Endothelial cell of umbilical vein (primary cell): ENCODE results near the gene KCNF1. TPM values are rescaled to one million over a fixed set of nuclear protein-coding genes. Genes with fewer than 3 reads are reported as not detected.

Source experiments
- BruUV-seq: library from RNA; stranded (reverse); fragments of 400-500 nt; replicated peaks from 2 replicates; lab custom pipeline; 2021; lab: Mats Ljungman, UMichigan
- CTCF ChIA-PET: fragments of 300-600, 350-600 bp; sonication (Branson Sonifier 250); formaldehyde crosslinking; loops from one replicate; lab custom pipeline; 2021; ENCODE audit warnings: antibody characterized with exemption, inconsistent platforms; lab: Charles Lee
- POLR2A ChIA-PET: fragments of 300-600, 350-600 bp; sonication (Branson Sonifier 250); formaldehyde crosslinking; loops from one replicate; lab custom pipeline; 2021; ENCODE audit warnings: antibody characterized with exemption, inconsistent platforms; lab: Charles Lee
- DNase-seq: peaks from one replicate; pipeline ENCODE4 v3.0.0-alpha.2; 2011; ENCODE audit warnings: low read depth, low spot score
- FAIRE-seq: peaks from 2 replicates; lab custom pipeline; 2011; peaks lifted over from hg19 to GRCh38; lab: Jason Lieb, UNC
- H2AFZ ChIP-seq: 2 replicates; pipeline ENCODE4 v1.6.0; 2012; ENCODE audit warnings: low read depth, low read length, control low read depth, inconsistent platforms
- H3K27ac ChIP-seq: 2 replicates; pipeline ENCODE4 v1.5.1; 2011; ENCODE audit warnings: low read depth, mild to moderate bottlenecking, control low read depth, low read length, moderate library complexity; ENCODE audit not compliant: insufficient read depth
- H3K27me3 ChIP-seq, 2 experiments: 2 replicates each; pipeline versions ENCODE4 v1.6.0 to v1.6.1; 2011; ENCODE audit warnings: low read length in 2 of 2, mixed read lengths in 1 of 2; ENCODE audit not compliant: control insufficient read depth in 2 of 2, insufficient read depth in 2 of 2
- H3K36me3 ChIP-seq, 2 experiments: 2 replicates in 1 of 2; 3 replicates in 1 of 2; pipeline ENCODE4 v1.5.1; 2011; ENCODE audit warnings: low read length in 2 of 2, mild to moderate bottlenecking in 1 of 2, moderate library complexity in 1 of 2; ENCODE audit not compliant: control insufficient read depth in 2 of 2, insufficient read depth in 2 of 2; ENCODE audit errors: extremely low read depth in 1 of 2
- H3K4me1 ChIP-seq: 3 replicates; pipeline ENCODE4 v1.5.1; 2011; ENCODE audit warnings: mild to moderate bottlenecking, low read length; ENCODE audit not compliant: control insufficient read depth, insufficient read depth; ENCODE audit errors: extremely low read depth
- H3K4me2 ChIP-seq: 2 replicates; pipeline ENCODE4 v1.6.1; 2011; ENCODE audit warnings: low read length, control low read depth, mixed read lengths; ENCODE audit not compliant: insufficient read depth
- H3K4me3 ChIP-seq, 3 experiments: fragments of 200-600 bp in 1 of 3; sonication (generic), shearing (Covaris generic) in 1 of 3; replicated peaks in 1 of 3; 2 replicates each; pipeline ENCODE4 v1.5.1; 2011 to 2016; ENCODE audit warnings: control low read depth in 3 of 3, low read length in 3 of 3, mild to moderate bottlenecking in 2 of 3, inconsistent platforms in 1 of 3, low read depth in 1 of 3, moderate library complexity in 1 of 3; ENCODE audit not compliant: insufficient read depth in 1 of 3
- H3K79me2 ChIP-seq: 2 replicates; pipeline ENCODE4 v1.6.0; 2012; ENCODE audit warnings: low read length, inconsistent platforms; ENCODE audit not compliant: control insufficient read depth, insufficient read depth
- H3K9ac ChIP-seq: replicated peaks from 2 replicates; pipeline ENCODE3; 2011; ENCODE audit warnings: low read length, control low read depth; ENCODE audit not compliant: insufficient read depth; ENCODE audit errors: extremely low read depth
- H3K9me1 ChIP-seq: replicated peaks from 3 replicates; pipeline ENCODE4 v1.6.0; 2011; ENCODE audit warnings: mild to moderate bottlenecking, low read length; ENCODE audit not compliant: control insufficient read depth, insufficient read depth; ENCODE audit errors: extremely low read depth
- H3K9me3 ChIP-seq: replicated peaks from 2 replicates; pipeline ENCODE4 v1.5.1; 2012; ENCODE audit warnings: low read length, inconsistent platforms; ENCODE audit not compliant: control insufficient read depth, insufficient read depth
- H4K20me1 ChIP-seq: replicated peaks from 2 replicates; pipeline ENCODE3; 2011; ENCODE audit warnings: mild to moderate bottlenecking, low read length; ENCODE audit not compliant: control insufficient read depth, insufficient read depth; ENCODE audit errors: extremely low read depth
- EZH2 ChIP-seq: IDR thresholded peaks from 2 replicates; pipeline ENCODE4 v1.6.1; 2012; ENCODE audit warnings: borderline replicate concordance, low read depth, mild to moderate bottlenecking, moderate library complexity, low read length, inconsistent platforms; ENCODE audit not compliant: severe bottlenecking
- FOS ChIP-seq: IDR thresholded peaks from 2 replicates; pipeline ENCODE4 v1.6.1; 2011; ENCODE audit warnings: mild to moderate bottlenecking, low read length, moderate library complexity, borderline replicate concordance; ENCODE audit not compliant: insufficient read depth
- GATA2 ChIP-seq: IDR thresholded peaks from 2 replicates; pipeline ENCODE4 v1.7.0; 2011; ENCODE audit warnings: low read depth, mild to moderate bottlenecking, moderate library complexity, mixed read lengths, low read length; ENCODE audit not compliant: insufficient read length, insufficient read depth
- JUN ChIP-seq: IDR thresholded peaks from 2 replicates; pipeline ENCODE4 v1.6.1; 2011; ENCODE audit warnings: borderline replicate concordance, low read depth; ENCODE audit not compliant: insufficient read length, insufficient read depth
- MYC ChIP-seq: IDR thresholded peaks from one replicate; pipeline ENCODE4 v1.6.1; 2011; ENCODE audit warnings: mild to moderate bottlenecking, low read depth, low read length
- POLR2A ChIP-seq: IDR thresholded peaks from 2 replicates; pipeline ENCODE4 v1.6.1; 2012; ENCODE audit warnings: low read depth, mild to moderate bottlenecking, control low read depth, low read length
- POLR2AphosphoS5 ChIP-seq: IDR thresholded peaks from 2 replicates; pipeline ENCODE4 v1.6.1; 2012; ENCODE audit warnings: low read depth, mild to moderate bottlenecking, control low read depth, low read length, moderate library complexity; ENCODE audit not compliant: insufficient read depth
- dilution Hi-C: fragments of 300-500 bp; cut with MboI; formaldehyde crosslinking; loops from one replicate; pipeline ENCODE4 v1.15.0; 2019; ENCODE audit warnings: low sequenced_read_pairs; ENCODE audit not compliant: extremely low pct_ligation_motif_present
- intact Hi-C: fragments of 100-400 bp; cut with micrococcal nuclease; formaldehyde crosslinking; loops from one replicate; pipeline ENCODE4 v1.10.0; 2022
- polyA plus RNA-seq, 4 experiments: library from polyadenylated mRNA; depleted of rRNA in 3 of 4; stranded (reverse) in 3 of 4; unstranded in 1 of 4; fragments of >200 nt; gene quantifications; 2 replicates each; pipeline versions ENCODE4 v1.2.1 to v1.2.3, GENCODE V29; 2011 to 2012; ENCODE audit warnings: missing spikeins in 1 of 4
- total RNA-seq: library from RNA; stranded (reverse); gene quantifications from 2 replicates; pipeline ENCODE4 v1.2.3, GENCODE V29; 2021
- TF ChIP-seq, protein P1 (sequence below): IDR thresholded peaks from 2 replicates; pipeline ENCODE4 v1.6.1; 2011; ENCODE audit not compliant: insufficient read depth, insufficient read length
- TF ChIP-seq, protein P2 (sequence below), 2 donors: IDR thresholded peaks; 1 replicate in 1 of 2; 2 replicates in 1 of 2; pipeline ENCODE4 v1.5.1; 2011; ENCODE audit warnings: low read length in 2 of 2, mild to moderate bottlenecking in 2 of 2, moderate library complexity in 2 of 2, control low read depth in 1 of 2, inconsistent platforms in 1 of 2, low read depth in 1 of 2; ENCODE audit not compliant: insufficient read depth in 1 of 2; ENCODE audit errors: extremely low read depth in 1 of 2

The KCNF1 gene
- total and polyA plus RNA-seq, 2 donors (not counting 3 experiments of a cell fraction or from before 2014, with no cell fraction given), result 0.23 to 0.42 TPM

- dilution Hi-C loops, result no loop called here
- no peak overlapping the region for H3K27ac ChIP-seq
- FAIRE-seq, result no peak
- no peak overlapping the region for H2AFZ ChIP-seq
- DNase-seq, result no peak
- no peaks in the 10 kb centered on the region for H3K9me3 ChIP-seq
- intact Hi-C loops, result no loop called here
- no peak overlapping the region for H3K4me3 ChIP-seq
- H3K4me1 ChIP-seq, result no peaks in the 10 kb centered on the region
- no peaks in the 10 kb centered on the region for H3K36me3 ChIP-seq
- ChIA-PET CTCF (no interaction called here), POLR2A (no interaction called here)
- H3K79me2 ChIP-seq, result no peaks in the 10 kb centered on the region
- H3K27me3 ChIP-seq, result peaks cover 6 to 18% of the 10 kb centered on the region in 2 experiments
- H3K9me1 ChIP-seq, result no peaks in the 10 kb centered on the region
- H3K9ac ChIP-seq, result no peak overlapping the region
- H3K4me2 ChIP-seq, result no peak overlapping the region
- BruUV-seq, result no TSS peak
- no peaks in the 10 kb centered on the region for H4K20me1 ChIP-seq
- no peak for TF ChIP-seq POLR2A
Measured at GRCh38 chr2:10960606-10961489, 49.1 kb downstream of the KCNF1 start.

- no peak overlapping the region for H3K9ac ChIP-seq
- H3K27me3 ChIP-seq, result peaks cover 6 to 18% of the 10 kb centered on the region in 2 experiments
- no peak overlapping the region for H3K4me2 ChIP-seq
- H3K27ac ChIP-seq, result no peak overlapping the region
- H4K20me1 ChIP-seq, result no peaks in the 10 kb centered on the region
- ChIA-PET CTCF (no interaction called here), POLR2A (no interaction called here)
- intact Hi-C loops, result no loop called here
- no peaks in the 10 kb centered on the region for H3K9me1 ChIP-seq
- H3K9me3 ChIP-seq, result no peaks in the 10 kb centered on the region
- H3K4me1 ChIP-seq, result no peaks in the 10 kb centered on the region
- dilution Hi-C loops, result no loop called here
- no peak for TF ChIP-seq MYC
- TF ChIP-seq FOS, result no peak
- no peak for TF ChIP-seq POLR2AphosphoS5
- TF ChIP-seq GATA2, result no peak
- TF ChIP-seq POLR2A, result no peak
- TF ChIP-seq, protein P1, sequence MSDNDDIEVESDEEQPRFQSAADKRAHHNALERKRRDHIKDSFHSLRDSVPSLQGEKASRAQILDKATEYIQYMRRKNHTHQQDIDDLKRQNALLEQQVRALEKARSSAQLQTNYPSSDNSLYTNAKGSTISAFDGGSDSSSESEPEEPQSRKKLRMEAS, result no peak
- no peak for TF ChIP-seq JUN
- TF ChIP-seq, protein P2, sequence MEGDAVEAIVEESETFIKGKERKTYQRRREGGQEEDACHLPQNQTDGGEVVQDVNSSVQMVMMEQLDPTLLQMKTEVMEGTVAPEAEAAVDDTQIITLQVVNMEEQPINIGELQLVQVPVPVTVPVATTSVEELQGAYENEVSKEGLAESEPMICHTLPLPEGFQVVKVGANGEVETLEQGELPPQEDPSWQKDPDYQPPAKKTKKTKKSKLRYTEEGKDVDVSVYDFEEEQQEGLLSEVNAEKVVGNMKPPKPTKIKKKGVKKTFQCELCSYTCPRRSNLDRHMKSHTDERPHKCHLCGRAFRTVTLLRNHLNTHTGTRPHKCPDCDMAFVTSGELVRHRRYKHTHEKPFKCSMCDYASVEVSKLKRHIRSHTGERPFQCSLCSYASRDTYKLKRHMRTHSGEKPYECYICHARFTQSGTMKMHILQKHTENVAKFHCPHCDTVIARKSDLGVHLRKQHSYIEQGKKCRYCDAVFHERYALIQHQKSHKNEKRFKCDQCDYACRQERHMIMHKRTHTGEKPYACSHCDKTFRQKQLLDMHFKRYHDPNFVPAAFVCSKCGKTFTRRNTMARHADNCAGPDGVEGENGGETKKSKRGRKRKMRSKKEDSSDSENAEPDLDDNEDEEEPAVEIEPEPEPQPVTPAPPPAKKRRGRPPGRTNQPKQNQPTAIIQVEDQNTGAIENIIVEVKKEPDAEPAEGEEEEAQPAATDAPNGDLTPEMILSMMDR (IDR thresholded peaks at IDR 0.05; ENCODE audit: extremely low read depth in 1 of 2, insufficient read depth in 1 of 2, low read depth in 1 of 2, low read length in 2 of 2), result no peak
- no peak for TF ChIP-seq EZH2
- H3K79me2 ChIP-seq, result no peaks in the 10 kb centered on the region
- DNase-seq (no peak), FAIRE-seq (no peak)
- no TSS peak for BruUV-seq
- no peaks in the 10 kb centered on the region for H3K36me3 ChIP-seq
- H2AFZ ChIP-seq, result no peak overlapping the region
- H3K4me3 ChIP-seq, result no peak overlapping the region
Measured at GRCh38 chr2:10961490-10961875, 49.7 kb downstream of the KCNF1 start.
